Bladder microvascular endothelial cell (primary cell): Measurements from ENCODE around the gene XIST. TPM values are rescaled to one million over a fixed set of nuclear protein-coding genes. Genes with fewer than 3 reads are reported as not detected.

Source experiments
- total RNA-seq: library from RNA; depleted of rRNA; stranded (reverse); fragments of >200 nt; gene quantifications from 2 replicates; pipeline ENCODE4 v1.2.3, GENCODE V29; 2014

XIST gene
- total RNA-seq = under 0.01 TPM in 1 of 2 replicates, not detected in the other

GRCh38 chrX:73852467-73852866, at the start of gene XIST:
Gene XIST (minus strand): TSS chrX:73852714.

